ENCODE results near the gene CPHXL. TPM values are rescaled to one million over a fixed set of nuclear protein-coding genes. Genes with fewer than 3 reads are reported as not detected.

The CPHXL gene
- total RNA-seq, 5 donors from 2014 or later (not counting 1 experiment from before 2014, with no cell fraction given): not detected

- H3K27me3 ChIP-seq (replicated peaks in 1 of 2; ENCODE audit: control insufficient read depth in 2 of 2, extremely low read depth in 1 of 2, insufficient read depth in 2 of 2, low read length in 1 of 2): no peaks in the 10 kb centered on the region
- CTCF ChIA-PET: interaction anchor here in 1 of 2 donors (0.6 kb wide), 1 partner anchor 9 kb away, joined by 3 read pairs; no protein-coding TSS in a partner anchor
- Mint-ChIP-seq H3K27ac (no peak overlapping the region), H3K27me3 (no peaks in the 10 kb centered on the region), H3K4me1 (no peaks in the 10 kb centered on the region), H3K4me3 (no peak overlapping the region), H3K9me3 (no peaks in the 10 kb centered on the region), H3K36me3 (no peaks in the 10 kb centered on the region)
- no peaks in the 10 kb centered on the region for H3K4me1 ChIP-seq (ENCODE audit: control insufficient read depth in 1 of 2, extremely low read depth in 1 of 2, insufficient read depth in 2 of 2, low read length in 2 of 2)
- DNase-seq (peak in 1 of 35 experiments; percentile 1), ATAC-seq (replicated peaks in 1 of 4) (no peak)
- no peaks in the 10 kb centered on the region for H3K36me3 ChIP-seq (ENCODE audit: control insufficient read depth in 2 of 2, extremely low read depth in 1 of 2, insufficient read depth in 1 of 2, low read length in 1 of 2)
- POLR2A ChIA-PET: no interaction called here
- no CpG with 5 or more reads among the region's 6 CpGs for WGBS (ENCODE audit: insufficient coverage)
- H3K4me3 ChIP-seq (ENCODE audit: control insufficient read depth in 1 of 2, extremely low read depth in 1 of 2, low read length in 1 of 2): no peak overlapping the region
- no peaks in the 10 kb centered on the region for H3K9me3 ChIP-seq
- no peak overlapping the region for H3K27ac ChIP-seq (ENCODE audit: low read length)
Measured at GRCh38 chr16:75695708-75696107, 30.6 kb downstream of the CPHXL start.

- no peak overlapping the region for H3K27ac Mint-ChIP-seq
- H3K27me3 Mint-ChIP-seq: peaks cover 0 to 4% of the 10 kb centered on the region in 2 donors
- H3K36me3 Mint-ChIP-seq: no peaks in the 10 kb centered on the region
- no peak overlapping the region for H3K27ac ChIP-seq (ENCODE audit: low read length)
- H3K9me3 ChIP-seq: no peaks in the 10 kb centered on the region
- no peaks in the 10 kb centered on the region for H3K4me1 Mint-ChIP-seq
- POLR2A ChIA-PET: no interaction called here
- no peak overlapping the region for H3K4me3 ChIP-seq (ENCODE audit: control insufficient read depth in 1 of 2, extremely low read depth in 1 of 2, low read length in 1 of 2)
- no peaks in the 10 kb centered on the region for H3K36me3 ChIP-seq (ENCODE audit: control insufficient read depth in 2 of 2, extremely low read depth in 1 of 2, insufficient read depth in 1 of 2, low read length in 1 of 2)
- CTCF ChIA-PET: no interaction called here
- ATAC-seq (replicated peaks in 1 of 4) (no peak), DNase-seq (no peak)
- no peak overlapping the region for H3K4me3 Mint-ChIP-seq
- H3K27me3 ChIP-seq (replicated peaks in 1 of 2; ENCODE audit: control insufficient read depth in 2 of 2, extremely low read depth in 1 of 2, insufficient read depth in 2 of 2, low read length in 1 of 2): no peaks in the 10 kb centered on the region
- no peaks in the 10 kb centered on the region for H3K4me1 ChIP-seq (ENCODE audit: control insufficient read depth in 1 of 2, extremely low read depth in 1 of 2, insufficient read depth in 2 of 2, low read length in 2 of 2)
- H3K9me3 Mint-ChIP-seq: peaks cover 0 to 3% (median 0%) of the 10 kb centered on the region in 3 donors
Measured at GRCh38 chr16:75687361-75687760, 38.9 kb downstream of the CPHXL start.

- Histone ChIP-seq H3K36me3 (ENCODE audit: control insufficient read depth in 2 of 2, extremely low read depth in 1 of 2, insufficient read depth in 1 of 2, low read length in 1 of 2) (no peaks in the 10 kb centered on the region), H3K27me3 (replicated peaks in 1 of 2; ENCODE audit: control insufficient read depth in 2 of 2, extremely low read depth in 1 of 2, insufficient read depth in 2 of 2, low read length in 1 of 2) (no peaks in the 10 kb centered on the region), H3K4me1 (ENCODE audit: control insufficient read depth in 1 of 2, extremely low read depth in 1 of 2, insufficient read depth in 2 of 2, low read length in 2 of 2) (no peaks in the 10 kb centered on the region), H3K9me3 (no peaks in the 10 kb centered on the region), H3K4me3 (ENCODE audit: control insufficient read depth in 1 of 2, extremely low read depth in 1 of 2, low read length in 1 of 2) (no peak overlapping the region), H3K27ac (ENCODE audit: low read length) (no peak overlapping the region)
- no peaks in the 10 kb centered on the region for H3K36me3 Mint-ChIP-seq
- no peak overlapping the region for H3K27ac Mint-ChIP-seq
- H3K4me3 Mint-ChIP-seq: no peak overlapping the region
- ATAC-seq (replicated peaks in 1 of 4) (no peak), DNase-seq (no peak)
- CTCF ChIA-PET: no interaction called here
- peaks cover 0 to 4% of the 10 kb centered on the region in 2 donors for H3K27me3 Mint-ChIP-seq
- no peaks in the 10 kb centered on the region for H3K4me1 Mint-ChIP-seq
- POLR2A ChIA-PET: no interaction called here
- no peaks in the 10 kb centered on the region for H3K9me3 Mint-ChIP-seq
- 90% methylated on average over 13 of the region's 14 CpGs for WGBS (ENCODE audit: insufficient coverage)
Measured at GRCh38 chr16:75682308-75682707, 44.0 kb downstream of the CPHXL start.

GRCh38 chr16:75679366-75679765, 46.9 kb downstream of the CPHXL start:
- DNase-seq (no peak), ATAC-seq (replicated peaks in 1 of 4) (no peak)
- H3K27ac Mint-ChIP-seq: no peak overlapping the region
- 91% methylated on average over 3 of the region's 5 CpGs for WGBS (ENCODE audit: insufficient coverage)
- no peaks in the 10 kb centered on the region for H3K27me3 ChIP-seq (replicated peaks in 1 of 2; ENCODE audit: control insufficient read depth in 2 of 2, extremely low read depth in 1 of 2, insufficient read depth in 2 of 2, low read length in 1 of 2)
- no peaks in the 10 kb centered on the region for H3K36me3 ChIP-seq (ENCODE audit: control insufficient read depth in 2 of 2, extremely low read depth in 1 of 2, insufficient read depth in 1 of 2, low read length in 1 of 2)
- H3K9me3 ChIP-seq: no peaks in the 10 kb centered on the region
- no peaks in the 10 kb centered on the region for H3K4me1 ChIP-seq (ENCODE audit: control insufficient read depth in 1 of 2, extremely low read depth in 1 of 2, insufficient read depth in 2 of 2, low read length in 2 of 2)
- no peaks in the 10 kb centered on the region for H3K36me3 Mint-ChIP-seq
- no peak overlapping the region for H3K4me3 Mint-ChIP-seq
- H3K27ac ChIP-seq (ENCODE audit: low read length): no peak overlapping the region
- H3K4me1 Mint-ChIP-seq: no peaks in the 10 kb centered on the region
- H3K4me3 ChIP-seq (ENCODE audit: control insufficient read depth in 1 of 2, extremely low read depth in 1 of 2, low read length in 1 of 2): no peak overlapping the region
- ChIA-PET POLR2A (no interaction called here), CTCF (no interaction called here)
- H3K27me3 Mint-ChIP-seq: peaks cover 0 to 4% of the 10 kb centered on the region in 2 donors
- no peaks in the 10 kb centered on the region for H3K9me3 Mint-ChIP-seq

- CTCF ChIA-PET: no interaction called here
Measured at GRCh38 chr16:75676909-75677308, 49.4 kb downstream of the CPHXL start, which contains the start of gene CPHXL2. Gene CPHXL2 (minus strand): TSS chr16:75677009. CDS start chr16:75676999, 10 bp downstream.

GRCh38 chr16:75667503-75667902, 58.8 kb downstream of the CPHXL start:
- ChIA-PET POLR2A (no interaction called here), CTCF (no interaction called here)
- Histone ChIP-seq H3K27me3 (replicated peaks in 1 of 2; ENCODE audit: control insufficient read depth in 2 of 2, extremely low read depth in 1 of 2, insufficient read depth in 2 of 2, low read length in 1 of 2) (no peaks in the 10 kb centered on the region), H3K4me3 (ENCODE audit: control insufficient read depth in 1 of 2, extremely low read depth in 1 of 2, low read length in 1 of 2) (no peak overlapping the region), H3K4me1 (ENCODE audit: control insufficient read depth in 1 of 2, extremely low read depth in 1 of 2, insufficient read depth in 2 of 2, low read length in 2 of 2) (no peaks in the 10 kb centered on the region), H3K9me3 (no peaks in the 10 kb centered on the region), H3K27ac (ENCODE audit: low read length) (no peak overlapping the region), H3K36me3 (ENCODE audit: control insufficient read depth in 2 of 2, extremely low read depth in 1 of 2, insufficient read depth in 1 of 2, low read length in 1 of 2) (no peaks in the 10 kb centered on the region)
- no peaks in the 10 kb centered on the region for H3K27me3 Mint-ChIP-seq
- no peak for ATAC-seq (replicated peaks in 1 of 4)
- no peaks in the 10 kb centered on the region for H3K9me3 Mint-ChIP-seq
- H3K36me3 Mint-ChIP-seq: peaks cover 4% of the 10 kb centered on the region
- no peak for DNase-seq
- no peak overlapping the region for H3K4me3 Mint-ChIP-seq
- H3K27ac Mint-ChIP-seq: no peak overlapping the region
- H3K4me1 Mint-ChIP-seq: no peaks in the 10 kb centered on the region

More at GRCh38 chr16:75676909-75677308, 49.4 kb downstream of the CPHXL start, which contains the start of gene CPHXL2:
- Histone ChIP-seq H3K4me3 (ENCODE audit: control insufficient read depth in 1 of 2, extremely low read depth in 1 of 2, low read length in 1 of 2) (no peak within 1 kb of the TSS), H3K36me3 (ENCODE audit: control insufficient read depth in 2 of 2, extremely low read depth in 1 of 2, insufficient read depth in 1 of 2, low read length in 1 of 2) (no peaks in the 10 kb centered on the region), H3K27me3 (replicated peaks in 1 of 2; ENCODE audit: control insufficient read depth in 2 of 2, extremely low read depth in 1 of 2, insufficient read depth in 2 of 2, low read length in 1 of 2) (no peaks in the 10 kb centered on the region), H3K27ac (ENCODE audit: low read length) (no peak within 1 kb of the TSS), H3K4me1 (ENCODE audit: control insufficient read depth in 1 of 2, extremely low read depth in 1 of 2, insufficient read depth in 2 of 2, low read length in 2 of 2) (no peaks in the 10 kb centered on the region), H3K9me3 (no peaks in the 10 kb centered on the region)
- no peaks in the 10 kb centered on the region for H3K36me3 Mint-ChIP-seq
- no peak within 1 kb of the TSS for H3K27ac Mint-ChIP-seq
- no peaks in the 10 kb centered on the region for H3K27me3 Mint-ChIP-seq
- ATAC-seq (replicated peaks in 1 of 4) (no peak), DNase-seq (no peak)
- WGBS (ENCODE audit: insufficient coverage): no CpG with 5 or more reads among the region's 4 CpGs
- H3K4me1 Mint-ChIP-seq: no peaks in the 10 kb centered on the region
- POLR2A ChIA-PET: no interaction called here
- no peak within 1 kb of the TSS for H3K4me3 Mint-ChIP-seq
- H3K9me3 Mint-ChIP-seq: no peaks in the 10 kb centered on the region
